HL-60 (cell line): ENCODE results near the gene MEGF10.
"Not testable (repeated sequence)": the region's sequence is repeated elsewhere in the genome, so short reads cannot be mapped to it uniquely, and the experiment has no call there.

ENCODE experiments used
- DNase-seq, 2 experiments: peaks; one replicate each; pipeline ENCODE4 v3.0.0-alpha.2; 2010 to 2020; ENCODE audit warnings: low read depth in 1 of 2, low spot score in 1 of 2
- H3K27ac ChIP-seq: fragments of 250-450 bp; sonication (Bioruptor Pico); replicated peaks from 2 replicates; pipeline ENCODE4 v1.5.1; 2020; ENCODE audit warnings: mild to moderate bottlenecking, moderate library complexity
- H3K27me3 ChIP-seq: fragments of 250-450 bp; sonication (Bioruptor Pico); 2 replicates; pipeline ENCODE4 v1.5.1; 2021; ENCODE audit warnings: mild to moderate bottlenecking, moderate library complexity; ENCODE audit not compliant: insufficient read depth, poor library complexity, severe bottlenecking
- H3K4me3 ChIP-seq: replicated peaks from 2 replicates; pipeline ENCODE4 v1.5.1; 2011; ENCODE audit warnings: mild to moderate bottlenecking, control low read depth, low read length; ENCODE audit not compliant: insufficient read depth
- CTCF ChIP-seq: IDR thresholded peaks from one replicate; pipeline ENCODE4 v1.5.1; 2011; ENCODE audit warnings: low read length, control low read depth, inconsistent platforms; ENCODE audit not compliant: insufficient read depth
- GABPA ChIP-seq: IDR thresholded peaks from 2 replicates; pipeline ENCODE4 v1.6.1; 2012; ENCODE audit warnings: low read depth
- POLR2AphosphoS5 ChIP-seq: IDR thresholded peaks from 2 replicates; pipeline ENCODE4 v1.6.1; 2012; ENCODE audit warnings: low read depth
- REST ChIP-seq: IDR thresholded peaks from 2 replicates; pipeline ENCODE4 v1.6.1; 2012; ENCODE audit warnings: low read depth; ENCODE audit not compliant: insufficient replicate concordance
- SPI1 ChIP-seq: IDR thresholded peaks from 2 replicates; pipeline ENCODE4 v1.6.1; 2012; ENCODE audit warnings: low read depth, mild to moderate bottlenecking, borderline replicate concordance

The MEGF10 gene

GRCh38 chr5:127294829-127295228 lies 4.2 kb downstream of the MEGF10 start:
- Histone ChIP-seq H3K27ac (no peak overlapping the region), H3K27me3 (peaks cover 2% of the 10 kb centered on the region), H3K4me3 (no peak overlapping the region)
- TF ChIP-seq SPI1 (no peak), CTCF (no peak), GABPA (no peak), REST (no peak), POLR2AphosphoS5 (no peak)
- no peak for DNase-seq

DNA sequence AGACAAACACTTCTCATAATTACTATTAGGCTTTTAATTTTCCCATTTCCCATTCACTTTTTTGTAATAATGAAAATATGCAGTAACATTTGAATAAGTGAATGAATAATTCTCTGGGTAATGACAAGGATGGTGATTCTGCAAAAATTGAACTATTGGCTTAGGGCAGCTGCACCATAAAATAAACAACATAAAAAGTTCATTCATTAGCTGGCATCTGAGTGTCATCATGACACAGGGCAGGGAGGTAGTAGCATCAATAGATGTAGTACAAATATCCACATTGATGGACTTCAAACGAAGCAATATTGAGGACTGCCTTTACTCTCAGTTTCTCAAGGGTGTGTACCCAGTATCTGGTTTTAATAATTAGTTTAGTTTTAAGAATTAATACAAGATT lies 4.9 kb downstream of the MEGF10 start:
- Histone ChIP-seq H3K27ac (no peak overlapping the region), H3K4me3 (no peak overlapping the region), H3K27me3 (peaks cover 2% of the 10 kb centered on the region)
- no peak for TF ChIP-seq SPI1
- no peak for DNase-seq

DNA sequence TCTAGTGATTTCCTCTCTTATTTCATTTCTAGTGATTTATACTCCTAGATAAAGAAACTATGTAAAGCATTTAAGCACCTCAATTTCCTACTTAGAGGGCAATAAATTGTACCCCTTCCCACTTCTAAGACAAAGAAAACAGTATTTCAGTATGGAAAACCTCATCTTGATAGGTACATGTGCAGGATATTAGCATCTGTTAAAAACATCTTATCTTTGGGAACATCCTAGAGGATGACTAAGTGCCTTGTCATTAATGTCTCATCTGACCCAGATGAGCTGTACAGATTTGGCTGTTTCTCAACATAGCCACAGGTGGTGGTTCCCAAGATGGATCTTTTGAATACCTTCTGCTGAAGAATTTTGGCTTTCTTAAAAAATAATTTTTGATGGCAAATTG lies 5.7 kb downstream of the MEGF10 start:
- H3K27ac ChIP-seq, result no peak overlapping the region
- DNase-seq, result no peak
- TF ChIP-seq CTCF (no peak), SPI1 (no peak), POLR2AphosphoS5 (no peak), REST (no peak), GABPA (no peak)
- no peak overlapping the region for H3K4me3 ChIP-seq
- no peaks in the 10 kb centered on the region for H3K27me3 ChIP-seq

DNA sequence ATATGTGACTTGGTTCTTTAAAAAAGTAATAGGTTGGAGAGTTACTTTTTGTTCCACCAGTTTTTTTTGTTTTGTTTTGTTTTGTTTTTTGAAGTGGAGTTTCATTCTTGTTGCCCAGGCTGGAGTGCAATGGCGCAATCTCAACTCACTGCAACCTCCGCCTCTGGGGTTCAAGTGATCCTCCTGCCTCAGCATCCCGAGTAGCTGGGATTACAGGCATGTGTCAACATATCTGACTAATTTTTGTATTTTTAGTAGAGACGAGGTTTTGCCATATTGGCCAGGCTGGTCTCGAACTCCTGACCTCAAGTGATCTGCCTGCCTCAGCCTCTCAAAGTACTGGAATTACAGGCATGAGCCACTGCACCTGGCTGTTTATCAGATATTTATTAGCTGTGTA lies 6.3 kb downstream of the MEGF10 start:
- DNase-seq, H3K4me3 ChIP-seq, H3K27ac ChIP-seq, H3K27me3 ChIP-seq: not testable (repeated sequence)

DNA sequence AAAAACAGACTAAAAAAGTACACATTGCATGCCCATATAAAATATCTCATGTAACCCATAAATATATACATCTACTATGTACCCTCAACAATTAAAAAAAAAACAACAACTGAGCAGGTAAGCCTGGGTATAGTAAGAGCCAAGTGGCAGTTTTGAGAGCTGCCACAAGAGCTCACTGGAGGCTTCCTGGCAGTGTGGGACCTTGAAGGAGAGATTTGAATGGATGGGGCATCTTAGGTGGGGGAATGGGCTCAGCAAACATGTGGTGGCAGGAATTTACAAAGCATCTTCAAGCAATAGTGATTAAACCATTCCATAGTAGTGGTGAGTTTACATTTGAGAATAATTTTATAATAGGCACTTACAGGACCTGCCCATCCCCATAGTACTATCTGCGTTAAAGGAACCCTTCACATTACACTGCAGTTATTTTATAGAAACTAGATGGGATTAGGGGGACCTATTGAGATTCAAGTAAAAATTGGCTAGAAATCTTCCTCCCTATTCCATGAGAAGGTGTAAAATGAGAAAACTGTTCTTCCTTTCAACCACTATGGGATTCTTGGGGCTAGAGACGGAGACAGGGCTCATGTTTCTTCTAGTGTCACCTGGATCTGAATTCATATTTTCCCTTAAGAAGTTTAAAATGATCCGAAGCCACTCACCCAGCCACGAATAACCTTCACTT lies 6.9 kb downstream of the MEGF10 start:
- Histone ChIP-seq H3K27me3 (no peaks in the 10 kb centered on the region), H3K4me3 (no peak overlapping the region), H3K27ac (no peak overlapping the region)
- DNase-seq, result no peak
- no peak for TF ChIP-seq CTCF
- no peak for TF ChIP-seq SPI1
- TF ChIP-seq REST, result no peak
